ENCODE measurements around the gene KCNK1.

KCNK1 gene

GRCh38 chr1:233613252-233614172 is at the start of gene KCNK1:
KCNK1 (plus strand) TSS chr1:233614106; CDS start chr1:233614172, 66 bp downstream.
- no peak for DNase-seq

- no peak for DNase-seq
Observed at GRCh38 chr1:233565313-233565712, 48.6 kb upstream of the KCNK1 start.

- DNase-seq, result no peak
Observed at GRCh38 chr1:233566886-233567285, 47.0 kb upstream of the KCNK1 start.

GRCh38 chr1:233569636-233570035 is 44.3 kb upstream of the KCNK1 start:
- DNase-seq, result no peak

- DNase-seq, result no peak
Observed at GRCh38 chr1:233570216-233570615, 43.7 kb upstream of the KCNK1 start.

- no peak for DNase-seq
Observed at GRCh38 chr1:233570706-233571105, 43.2 kb upstream of the KCNK1 start.

GRCh38 chr1:233572896-233573295 is 41.0 kb upstream of the KCNK1 start:
- DNase-seq, result no peak

GRCh38 chr1:233575450-233575849 is 38.5 kb upstream of the KCNK1 start:
- DNase-seq, result no peak

GRCh38 chr1:233582439-233582838 is 31.5 kb upstream of the KCNK1 start:
- no peak for DNase-seq

GRCh38 chr1:233584376-233584775 is 29.5 kb upstream of the KCNK1 start:
- no peak for DNase-seq

- no peak for DNase-seq
Observed at GRCh38 chr1:233584931-233585330, 29.0 kb upstream of the KCNK1 start.

GRCh38 chr1:233586301-233586700 is 27.6 kb upstream of the KCNK1 start:
- DNase-seq, result no peak

- no peak for DNase-seq
Observed at GRCh38 chr1:233587196-233587595, 26.7 kb upstream of the KCNK1 start.

GRCh38 chr1:233587958-233588799 is 25.7 kb upstream of the KCNK1 start:
- no peak for DNase-seq

GRCh38 chr1:233597489-233597901 is 16.4 kb upstream of the KCNK1 start:
- DNase-seq, result no peak

GRCh38 chr1:233598891-233599541 is 14.9 kb upstream of the KCNK1 start:
- DNase-seq, result no peak

GRCh38 chr1:233599542-233600073 is 14.3 kb upstream of the KCNK1 start:
- DNase-seq, result no peak

GRCh38 chr1:233600488-233600887 is 13.4 kb upstream of the KCNK1 start:
- no peak for DNase-seq

- DNase-seq, result no peak
Observed at GRCh38 chr1:233603478-233603877, 10.4 kb upstream of the KCNK1 start.

- DNase-seq, result no peak
Observed at GRCh38 chr1:233605205-233605604, 8.7 kb upstream of the KCNK1 start.

GRCh38 chr1:233606813-233607212 is 7.1 kb upstream of the KCNK1 start:
- DNase-seq, result no peak

- no peak for DNase-seq
Observed at GRCh38 chr1:233607252-233608119, 6.4 kb upstream of the KCNK1 start.

All from activated CD4-positive, CD25-positive, alpha-beta regulatory T cell treated with anti-CD3 and anti-CD28 coated beads, Interleukin-2, amount 50 U/mL, for 72 hours (primary cell).